Superior temporal gyrus (tissue), 1 donor: ENCODE data around the gene ABCC11.

Experiments used
- DNase-seq: peaks from one replicate; pipeline ENCODE4 v3.0.0-alpha.2; 2016; ENCODE audit errors: extremely low spot score

Gene ABCC11

DNA sequence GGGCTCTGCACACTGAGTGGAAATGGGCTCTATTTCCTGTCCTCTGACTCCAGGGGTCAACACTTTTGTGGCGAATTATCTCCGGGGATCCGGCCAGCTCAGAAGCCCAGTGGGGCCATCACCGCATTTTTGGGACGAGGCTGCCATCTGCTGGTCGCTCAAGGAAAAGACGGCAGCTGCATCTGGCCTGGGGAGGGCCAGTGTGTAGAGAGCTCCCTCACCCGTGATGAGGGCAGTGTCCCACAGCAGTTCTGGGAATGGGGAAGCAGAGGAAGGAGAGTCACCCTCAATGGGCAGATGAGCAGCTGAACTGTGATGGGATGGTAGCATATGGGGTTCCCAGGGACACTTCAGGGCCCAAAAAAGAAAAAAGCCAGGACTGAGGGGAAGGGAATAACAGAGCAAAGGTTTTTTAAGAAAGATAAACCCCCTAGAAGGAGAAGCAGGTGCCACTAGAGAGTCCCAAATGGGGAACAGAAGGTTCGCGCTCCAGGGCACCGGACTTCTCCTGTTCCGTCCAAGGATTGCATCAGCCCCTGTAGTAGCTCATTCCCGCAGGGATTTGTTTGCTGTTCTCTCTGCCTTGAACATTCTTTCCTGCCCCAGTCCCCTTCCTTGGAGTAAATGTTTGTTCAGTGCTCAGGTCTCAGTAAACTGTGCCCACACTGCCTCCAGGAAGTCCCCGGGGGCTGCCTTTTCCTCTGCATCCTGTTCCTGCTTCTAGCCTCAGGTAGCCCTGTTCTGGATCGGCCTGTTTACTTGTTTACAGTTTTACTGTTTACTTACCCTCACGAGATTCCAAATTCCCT lies 82.2 kb downstream of the ABCC11 start:
- DNase-seq = peak; percentile 84

- no peak for DNase-seq
These were observed 84.4 kb downstream of the ABCC11 start for GRCh38 chr16:48162839-48163410.

GRCh38 chr16:48161906-48162305 lies 85.4 kb downstream of the ABCC11 start:
- no peak for DNase-seq

DNA sequence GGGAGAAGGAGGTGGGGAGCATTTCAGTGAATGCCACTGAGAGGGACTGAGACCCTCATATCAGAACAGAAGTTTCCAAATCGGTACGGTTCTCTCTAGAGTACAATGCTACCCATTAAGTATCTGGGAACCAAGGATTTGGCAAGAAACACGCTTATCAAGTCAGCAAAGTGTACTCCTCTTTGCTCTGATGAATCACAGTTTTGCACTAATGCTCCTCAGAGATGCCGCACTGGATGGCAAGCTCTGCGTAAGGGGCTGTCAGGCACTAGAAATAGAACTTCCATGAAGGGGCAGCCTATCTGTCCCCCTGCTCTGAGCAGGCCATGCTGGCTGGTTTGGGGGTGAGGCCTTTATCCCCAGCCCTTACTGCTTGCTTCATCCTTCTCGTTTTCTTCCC lies 86.8 kb downstream of the ABCC11 start:
- DNase-seq = no peak

GRCh38 chr16:48158296-48158695 lies 89.0 kb downstream of the ABCC11 start:
- no peak for DNase-seq

- DNase-seq = no peak
These were observed 89.5 kb downstream of the ABCC11 start for GRCh38 chr16:48157794-48158193.

DNA sequence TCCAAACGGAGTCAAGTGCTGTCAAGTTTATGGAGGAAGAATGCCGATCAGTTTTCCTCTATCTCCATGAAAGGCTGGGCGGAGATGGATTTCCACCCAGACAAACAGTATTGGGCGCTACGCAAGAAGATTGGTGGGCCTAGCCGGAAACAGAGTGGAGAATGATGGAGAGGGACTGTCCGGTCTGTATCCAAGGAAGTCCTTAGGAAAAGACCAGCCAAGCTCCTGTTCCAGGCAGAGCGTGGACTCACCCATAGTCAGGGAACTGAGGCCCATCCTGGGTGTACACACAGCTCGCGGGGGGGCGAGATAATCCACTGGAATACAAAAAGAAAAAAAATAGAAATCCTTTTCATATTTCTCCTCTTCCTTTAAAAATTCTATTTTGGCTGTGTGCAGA lies 90.0 kb downstream of the ABCC11 start:
- DNase-seq = no peak

GRCh38 chr16:48156790-48157209 lies 90.5 kb downstream of the ABCC11 start:
- peak; percentile 87 for DNase-seq

GRCh38 chr16:48155926-48156789 lies 91.2 kb downstream of the ABCC11 start, which contains the start of gene ABCC12:
Gene ABCC12 (minus strand): TSS chr16:48155993. CDS start chr16:48146424, 9,569 bp downstream.
- no peak for DNase-seq

GRCh38 chr16:48153774-48154173 lies 93.6 kb downstream of the ABCC11 start:
- no peak for DNase-seq

- DNase-seq = no peak
These were observed 95.1 kb downstream of the ABCC11 start for GRCh38 chr16:48152226-48152625.

DNA sequence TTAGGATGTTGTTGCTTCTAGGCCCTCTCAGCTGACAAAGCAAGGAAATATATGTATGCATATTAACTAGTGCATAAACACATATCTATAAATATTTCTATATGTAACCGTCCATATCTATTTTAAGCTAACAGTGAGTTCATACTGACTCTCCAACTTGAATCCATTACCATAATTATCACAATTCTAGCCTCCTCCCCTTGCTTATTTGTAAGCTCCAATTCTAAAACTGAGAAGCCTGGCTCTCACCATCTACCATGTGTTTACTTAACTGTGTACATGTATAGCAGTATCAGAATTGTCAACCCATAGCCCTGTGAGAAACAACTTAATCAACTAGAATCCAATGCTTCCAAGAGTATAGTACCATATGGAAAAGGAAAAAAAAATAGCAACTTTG lies 96.6 kb downstream of the ABCC11 start:
- DNase-seq = no peak

- DNase-seq = no peak
These were observed 100.6 kb downstream of the ABCC11 start for GRCh38 chr16:48146710-48147109.

DNA sequence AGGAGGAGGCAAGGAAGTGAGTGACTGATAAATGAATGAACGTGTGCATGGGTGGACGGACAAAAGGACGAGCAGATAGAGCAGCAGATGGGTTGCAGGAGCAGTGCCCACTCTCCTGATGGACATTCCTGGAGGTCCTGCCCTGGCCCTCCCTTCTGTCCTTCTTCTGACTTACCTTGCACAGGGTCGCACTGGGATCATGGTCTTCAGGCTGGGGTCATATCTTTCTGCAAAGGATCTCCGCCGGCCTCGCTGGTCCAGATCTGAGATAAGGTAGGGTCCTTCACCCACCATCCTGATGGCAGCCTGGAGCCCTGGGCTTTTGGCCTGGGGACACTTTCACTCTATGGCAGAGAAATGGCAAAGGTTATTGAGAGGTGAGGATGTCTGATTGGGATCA lies 101.2 kb downstream of the ABCC11 start:
- no peak for DNase-seq

DNA sequence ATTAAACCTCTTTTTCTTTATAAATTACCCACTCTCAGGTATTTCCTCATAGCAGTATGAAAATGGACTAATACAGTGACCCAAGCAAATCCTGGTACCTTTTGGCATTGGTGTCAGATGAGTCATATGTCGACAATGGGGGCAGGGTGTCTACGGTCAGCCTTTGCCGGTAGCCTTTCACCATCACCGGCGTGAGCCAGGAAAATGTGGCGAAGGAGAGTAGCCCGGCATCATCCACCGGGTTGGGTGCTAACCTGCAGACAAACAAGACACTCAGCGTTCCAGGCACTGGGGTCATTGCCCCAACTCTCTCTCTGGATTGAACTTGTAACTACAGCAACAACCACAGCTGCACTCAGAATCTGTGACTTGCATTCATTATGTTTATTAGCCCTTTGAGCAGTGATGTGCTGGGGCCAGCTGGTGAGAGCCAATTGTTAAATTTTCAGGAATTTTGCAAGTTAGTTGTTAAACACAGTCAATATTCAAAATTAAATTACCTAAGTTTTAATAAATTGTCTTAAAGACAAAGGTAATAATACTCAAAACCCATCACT lies 103.4 kb downstream of the ABCC11 start:
- DNase-seq = no peak

- no peak for DNase-seq
These were observed 106.5 kb downstream of the ABCC11 start for GRCh38 chr16:48140821-48141220.

GRCh38 chr16:48139517-48139916 lies 107.8 kb downstream of the ABCC11 start:
- DNase-seq = no peak

DNA sequence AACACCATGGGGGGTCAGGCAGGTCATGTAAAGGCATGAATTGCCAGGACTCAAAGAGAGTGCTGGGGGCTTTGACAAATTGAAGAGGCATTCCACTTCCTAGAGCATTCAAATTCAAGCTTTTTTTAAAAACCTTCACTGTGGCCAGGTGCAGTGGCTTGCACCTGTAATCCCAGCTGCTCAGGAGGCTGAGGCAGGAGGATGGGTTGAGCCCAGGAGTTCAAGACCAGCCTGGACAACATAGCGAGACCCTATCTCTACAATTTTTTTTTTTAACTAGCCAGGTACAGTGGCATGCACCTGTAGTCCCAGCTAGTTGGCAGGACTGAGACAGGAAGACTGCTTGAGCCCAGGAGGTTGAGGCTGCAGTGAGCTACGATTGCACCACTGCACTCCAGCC lies 108.8 kb downstream of the ABCC11 start:
- no peak for DNase-seq

DNA sequence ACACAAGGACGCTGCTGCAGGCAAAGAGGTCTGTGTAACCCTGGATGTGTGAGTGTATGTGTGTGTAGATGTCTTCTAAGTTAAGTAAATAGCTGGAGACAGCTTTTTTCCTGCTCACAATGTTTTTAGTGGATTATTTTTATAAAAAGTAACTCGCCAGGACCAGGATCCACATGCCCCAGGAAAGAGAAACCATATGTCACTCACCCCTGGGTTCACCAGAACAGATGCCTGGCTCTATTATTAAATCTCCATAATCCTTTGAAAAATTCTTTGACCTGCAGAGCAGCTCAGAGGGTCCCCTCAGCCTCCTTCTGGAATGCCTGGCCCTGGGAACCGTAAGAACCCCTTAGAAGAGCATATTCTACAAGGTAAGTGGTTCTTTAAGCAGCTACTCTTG lies 109.5 kb downstream of the ABCC11 start:
- DNase-seq = no peak

GRCh38 chr16:48136547-48137360 lies 110.6 kb downstream of the ABCC11 start:
- peak; percentile 58 for DNase-seq
